GM20000 (cell line): ENCODE data around the gene GAS2L3.
A peak's percentile ranks its signal among the peaks of the same experiment; 100 is the strongest.

Source experiments
- DNase-seq: peaks from one replicate; pipeline ENCODE4 v3.0.0; 2012; ENCODE audit warnings: low spot score
- CTCF ChIP-seq: IDR thresholded peaks from 2 replicates; pipeline ENCODE4 v1.5.1; 2012; ENCODE audit warnings: mild to moderate bottlenecking, control low read depth; ENCODE audit errors: extremely low read depth, missing control alignments

Gene GAS2L3

GRCh38 chr12:100573292-100574186 is at the start of gene GAS2L3:
TSS of gene GAS2L3 (plus strand) at chr12:100573684. CDS start at chr12:100594905, 21,221 bp downstream.
- TF ChIP-seq CTCF = no peak
- DNase-seq = peak; percentile 89

- no peak for DNase-seq
- TF ChIP-seq CTCF = no peak
Measured at GRCh38 chr12:100528034-100528433, 45.5 kb upstream of the GAS2L3 start.

- no peak for DNase-seq
- no peak for TF ChIP-seq CTCF
Measured at GRCh38 chr12:100528471-100529127, 44.9 kb upstream of the GAS2L3 start.

GRCh38 chr12:100529756-100530350 is 43.6 kb upstream of the GAS2L3 start:
- TF ChIP-seq CTCF = no peak
- no peak for DNase-seq

GRCh38 chr12:100533376-100533775 is 40.1 kb upstream of the GAS2L3 start:
- no peak for DNase-seq
- no peak for TF ChIP-seq CTCF

- TF ChIP-seq CTCF = no peak
- DNase-seq = no peak
Measured at GRCh38 chr12:100534625-100535227, 38.8 kb upstream of the GAS2L3 start.
